WTC11 (cell line): ENCODE data around the gene CCR5. TPM values are rescaled to one million over a fixed set of nuclear protein-coding genes. Genes with fewer than 3 reads are reported as not detected.

Experiments used
- ATAC-seq: fragments of 200-7000 bp; cut with Tn5 transposase; 2 replicates; pipeline ENCODE4 v1.10.0; 2021; ENCODE audit warnings: mild to moderate bottlenecking, moderate library complexity
- CTCF ChIA-PET: fragments of 300-600 bp; sonication (Branson Sonifier 250); formaldehyde crosslinking; loops from one replicate; lab custom pipeline; 2021; ENCODE audit warnings: antibody characterized with exemption; lab: Charles Lee
- POLR2A ChIA-PET: fragments of 350-600 bp; sonication (Branson Sonifier 250); formaldehyde crosslinking; loops from one replicate; lab custom pipeline; 2021; ENCODE audit warnings: antibody characterized with exemption; lab: Charles Lee
- DNase-seq: peaks from one replicate; pipeline ENCODE4 v3.0.0; 2021; ENCODE audit warnings: low spot score
- H3K27ac Mint-ChIP-seq: 2 replicates; pipeline ENCODE4 v1.8.0; 2021; ENCODE audit warnings: mixed read lengths
- H3K27me3 Mint-ChIP-seq: 2 replicates; pipeline ENCODE4 v1.8.0; 2021; ENCODE audit warnings: low read depth, mild to moderate bottlenecking, moderate library complexity, mixed read lengths
- H3K36me3 Mint-ChIP-seq: 2 replicates; pipeline ENCODE4 v1.8.0; 2021; ENCODE audit warnings: mixed read lengths
- H3K4me1 Mint-ChIP-seq: 2 replicates; pipeline ENCODE4 v1.8.0; 2022; ENCODE audit warnings: mixed read lengths
- H3K4me3 Mint-ChIP-seq: 2 replicates; pipeline ENCODE4 v1.8.0; 2021; ENCODE audit warnings: mild to moderate bottlenecking, moderate library complexity, mixed read lengths
- H3K9me3 Mint-ChIP-seq: 2 replicates; pipeline ENCODE4 v1.8.0; 2021; ENCODE audit warnings: mixed read lengths
- ARID4B ChIP-seq: sonication (generic); formaldehyde crosslinking; IDR thresholded peaks from 2 replicates; pipeline ENCODE4 v1.8.0; 2023; ENCODE audit warnings: missing genetic modification reagents, mild to moderate bottlenecking, borderline replicate concordance
- ATF2 ChIP-seq: sonication (generic); formaldehyde crosslinking; IDR thresholded peaks from 2 replicates; pipeline ENCODE4 v1.8.1; 2022; ENCODE audit warnings: low read depth, missing genetic modification reagents, borderline replicate concordance
- ELF4 ChIP-seq: sonication (generic); formaldehyde crosslinking; IDR thresholded peaks from 2 replicates; pipeline ENCODE4 v1.8.1; 2022; ENCODE audit warnings: low read depth, mild to moderate bottlenecking, moderate library complexity, missing genetic modification reagents
- GRHL2 ChIP-seq: fragments of 250-450 bp; sonication (Bioruptor Pico); IDR thresholded peaks from 2 replicates; pipeline ENCODE4 v1.8.0; 2022; ENCODE audit warnings: mild to moderate bottlenecking, moderate library complexity; ENCODE audit not compliant: insufficient replicate concordance, severe bottlenecking
- JAZF1 ChIP-seq: fragments of 250-450 bp; sonication (Bioruptor Pico); IDR thresholded peaks from 2 replicates; pipeline ENCODE4 v1.9.0; 2021; ENCODE audit warnings: moderate library complexity, mild to moderate bottlenecking, inconsistent platforms
- JUN ChIP-seq: sonication (generic); formaldehyde crosslinking; IDR thresholded peaks from 2 replicates; pipeline ENCODE4 v1.8.0; 2023; ENCODE audit warnings: mild to moderate bottlenecking, missing genetic modification reagents
- KAT7 ChIP-seq: sonication (generic); formaldehyde crosslinking; IDR thresholded peaks from 2 replicates; pipeline ENCODE4 v1.8.1; 2023; ENCODE audit warnings: missing genetic modification reagents, mild to moderate bottlenecking, borderline replicate concordance
- MYBL2 ChIP-seq: sonication (generic); formaldehyde crosslinking; IDR thresholded peaks from 2 replicates; pipeline ENCODE4 v1.8.1; 2023; ENCODE audit warnings: mild to moderate bottlenecking, moderate library complexity, missing genetic modification reagents
- NFATC4 ChIP-seq: fragments of 250-450 bp; sonication (Bioruptor Pico); IDR thresholded peaks from 2 replicates; pipeline ENCODE4 v1.9.0; 2021; ENCODE audit warnings: mild to moderate bottlenecking
- NFYB ChIP-seq: sonication (generic); formaldehyde crosslinking; conservative IDR thresholded peaks from 2 replicates; pipeline ENCODE4 v1.8.0; 2022; ENCODE audit warnings: low read depth, missing genetic modification reagents
- NR1H2 ChIP-seq: sonication (generic); formaldehyde crosslinking; IDR thresholded peaks from 2 replicates; pipeline ENCODE4 v1.9.0; 2021; ENCODE audit warnings: mild to moderate bottlenecking, moderate library complexity, missing genetic modification reagents
- NR2C2 ChIP-seq: sonication (generic); formaldehyde crosslinking; IDR thresholded peaks from 2 replicates; pipeline ENCODE4 v1.8.0; 2022; ENCODE audit warnings: mild to moderate bottlenecking, missing genetic modification reagents
- SMAD3 ChIP-seq: sonication (generic); formaldehyde crosslinking; IDR thresholded peaks from 2 replicates; pipeline ENCODE4 v1.8.0; 2022; ENCODE audit warnings: missing genetic modification reagents, mild to moderate bottlenecking, borderline replicate concordance
- STAT6 ChIP-seq: sonication (generic); formaldehyde crosslinking; conservative IDR thresholded peaks from 2 replicates; pipeline ENCODE4 v1.8.1; 2023; ENCODE audit warnings: mild to moderate bottlenecking, low read depth, missing genetic modification reagents, moderate library complexity
- USF1 ChIP-seq: sonication (generic); formaldehyde crosslinking; IDR thresholded peaks from 2 replicates; pipeline ENCODE4 v1.8.0; 2022; ENCODE audit warnings: mild to moderate bottlenecking, missing genetic modification reagents
- ZNF671 ChIP-seq: fragments of 250-450 bp; sonication (Bioruptor Pico); IDR thresholded peaks from 2 replicates; pipeline ENCODE4 v1.8.0; 2021; ENCODE audit warnings: mild to moderate bottlenecking
- total RNA-seq: library from RNA; stranded (reverse); gene quantifications from 3 replicates; pipeline ENCODE4 v1.2.3, GENCODE V29; 2021
- TF ChIP-seq, protein P1 (sequence below): sonication (generic); formaldehyde crosslinking; IDR thresholded peaks from 2 replicates; pipeline ENCODE4 v1.8.1; 2022; ENCODE audit warnings: low read depth, mild to moderate bottlenecking, moderate library complexity, missing genetic modification reagents, borderline replicate concordance
- TF ChIP-seq, protein P2 (sequence below): fragments of 250-450 bp; sonication (Bioruptor Pico); IDR thresholded peaks from 2 replicates; pipeline ENCODE4 v1.9.0; 2021; ENCODE audit warnings: mild to moderate bottlenecking
- TF ChIP-seq, protein P3 (sequence below): sonication (generic); formaldehyde crosslinking; IDR thresholded peaks from 2 replicates; pipeline ENCODE4 v1.8.1; 2023; ENCODE audit warnings: mild to moderate bottlenecking, missing genetic modification reagents, borderline replicate concordance

Gene CCR5
- total RNA-seq, 1 experiment from 2014 or later: not detected

- TF ChIP-seq ELF4 (no peak), NR1H2 (CRISPR knock-in tag) (no peak), SMAD3 (CRISPR knock-in tag) (no peak), ZNF671 (CRISPR knock-in tag) (no peak), JUN (CRISPR knock-in tag) (no peak), MYBL2 (CRISPR knock-in tag) (no peak), NFYB (CRISPR knock-in tag) (no peak), USF1 (CRISPR knock-in tag) (no peak)
- TF ChIP-seq, protein P1, sequence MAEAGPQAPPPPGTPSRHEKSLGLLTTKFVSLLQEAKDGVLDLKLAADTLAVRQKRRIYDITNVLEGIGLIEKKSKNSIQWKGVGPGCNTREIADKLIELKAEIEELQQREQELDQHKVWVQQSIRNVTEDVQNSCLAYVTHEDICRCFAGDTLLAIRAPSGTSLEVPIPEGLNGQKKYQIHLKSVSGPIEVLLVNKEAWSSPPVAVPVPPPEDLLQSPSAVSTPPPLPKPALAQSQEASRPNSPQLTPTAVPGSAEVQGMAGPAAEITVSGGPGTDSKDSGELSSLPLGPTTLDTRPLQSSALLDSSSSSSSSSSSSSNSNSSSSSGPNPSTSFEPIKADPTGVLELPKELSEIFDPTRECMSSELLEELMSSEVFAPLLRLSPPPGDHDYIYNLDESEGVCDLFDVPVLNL (CRISPR knock-in tag): no peak
- TF ChIP-seq, protein P2, sequence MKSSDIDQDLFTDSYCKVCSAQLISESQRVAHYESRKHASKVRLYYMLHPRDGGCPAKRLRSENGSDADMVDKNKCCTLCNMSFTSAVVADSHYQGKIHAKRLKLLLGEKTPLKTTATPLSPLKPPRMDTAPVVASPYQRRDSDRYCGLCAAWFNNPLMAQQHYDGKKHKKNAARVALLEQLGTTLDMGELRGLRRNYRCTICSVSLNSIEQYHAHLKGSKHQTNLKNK (CRISPR knock-in tag): no peak
- ChIA-PET CTCF (no interaction called here), POLR2A (no interaction called here)
- H3K36me3 Mint-ChIP-seq: peaks cover 24% of the 10 kb centered on the region
- no peaks in the 10 kb centered on the region for H3K4me1 Mint-ChIP-seq
- no peak for ATAC-seq
- H3K4me3 Mint-ChIP-seq: no peak overlapping the region
- no peak overlapping the region for H3K27ac Mint-ChIP-seq
- no peak for DNase-seq
- H3K9me3 Mint-ChIP-seq: peaks cover 62% of the 10 kb centered on the region
- H3K27me3 Mint-ChIP-seq: peaks cover 12% of the 10 kb centered on the region
Observed at GRCh38 chr3:46337911-46338310, 32.8 kb upstream of the CCR5 start.

GRCh38 chr3:46338840-46339239, 31.9 kb upstream of the CCR5 start:
- POLR2A ChIA-PET: no interaction called here
- H3K9me3 Mint-ChIP-seq: peaks cover 57% of the 10 kb centered on the region
- H3K27ac Mint-ChIP-seq: no peak overlapping the region
- DNase-seq (no peak), ATAC-seq (no peak)
- TF ChIP-seq NR2C2 (CRISPR knock-in tag) (no peak), KAT7 (CRISPR knock-in tag) (no peak), ATF2 (CRISPR knock-in tag) (no peak), NFYB (CRISPR knock-in tag) (no peak), NFATC4 (CRISPR knock-in tag) (no peak), STAT6 (CRISPR knock-in tag) (no peak), ARID4B (CRISPR knock-in tag) (no peak), GRHL2 (CRISPR knock-in tag) (no peak), JAZF1 (CRISPR knock-in tag) (no peak)
- TF ChIP-seq, protein P3, sequence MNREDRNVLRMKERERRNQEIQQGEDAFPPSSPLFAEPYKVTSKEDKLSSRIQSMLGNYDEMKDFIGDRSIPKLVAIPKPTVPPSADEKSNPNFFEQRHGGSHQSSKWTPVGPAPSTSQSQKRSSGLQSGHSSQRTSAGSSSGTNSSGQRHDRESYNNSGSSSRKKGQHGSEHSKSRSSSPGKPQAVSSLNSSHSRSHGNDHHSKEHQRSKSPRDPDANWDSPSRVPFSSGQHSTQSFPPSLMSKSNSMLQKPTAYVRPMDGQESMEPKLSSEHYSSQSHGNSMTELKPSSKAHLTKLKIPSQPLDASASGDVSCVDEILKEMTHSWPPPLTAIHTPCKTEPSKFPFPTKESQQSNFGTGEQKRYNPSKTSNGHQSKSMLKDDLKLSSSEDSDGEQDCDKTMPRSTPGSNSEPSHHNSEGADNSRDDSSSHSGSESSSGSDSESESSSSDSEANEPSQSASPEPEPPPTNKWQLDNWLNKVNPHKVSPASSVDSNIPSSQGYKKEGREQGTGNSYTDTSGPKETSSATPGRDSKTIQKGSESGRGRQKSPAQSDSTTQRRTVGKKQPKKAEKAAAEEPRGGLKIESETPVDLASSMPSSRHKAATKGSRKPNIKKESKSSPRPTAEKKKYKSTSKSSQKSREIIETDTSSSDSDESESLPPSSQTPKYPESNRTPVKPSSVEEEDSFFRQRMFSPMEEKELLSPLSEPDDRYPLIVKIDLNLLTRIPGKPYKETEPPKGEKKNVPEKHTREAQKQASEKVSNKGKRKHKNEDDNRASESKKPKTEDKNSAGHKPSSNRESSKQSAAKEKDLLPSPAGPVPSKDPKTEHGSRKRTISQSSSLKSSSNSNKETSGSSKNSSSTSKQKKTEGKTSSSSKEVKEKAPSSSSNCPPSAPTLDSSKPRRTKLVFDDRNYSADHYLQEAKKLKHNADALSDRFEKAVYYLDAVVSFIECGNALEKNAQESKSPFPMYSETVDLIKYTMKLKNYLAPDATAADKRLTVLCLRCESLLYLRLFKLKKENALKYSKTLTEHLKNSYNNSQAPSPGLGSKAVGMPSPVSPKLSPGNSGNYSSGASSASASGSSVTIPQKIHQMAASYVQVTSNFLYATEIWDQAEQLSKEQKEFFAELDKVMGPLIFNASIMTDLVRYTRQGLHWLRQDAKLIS: no peak
- TF ChIP-seq, protein P2 (CRISPR knock-in tag): no peak
- H3K27me3 Mint-ChIP-seq: peaks cover 12% of the 10 kb centered on the region
- H3K4me3 Mint-ChIP-seq: no peak overlapping the region
- peaks cover 24% of the 10 kb centered on the region for H3K36me3 Mint-ChIP-seq
- H3K4me1 Mint-ChIP-seq: no peaks in the 10 kb centered on the region
- CTCF ChIA-PET: no interaction called here
